Uterus (tissue), 2 donors: ENCODE measurements around the gene TRIO.

Experiments
- CTCF ChIP-seq, 4 experiments: fragments of 200-600 bp in 2 of 4; fragments of 450-650 bp in 2 of 4; sonication (generic) in 2 of 4; IDR thresholded peaks; one replicate each; pipeline ENCODE4 v1.5.1; 2016 to 2019; ENCODE audit warnings: antibody characterized with exemption in 4 of 4, mild to moderate bottlenecking in 2 of 4, moderate library complexity in 1 of 4
- POLR2A ChIP-seq, 2 donors: fragments of 450-650 bp; IDR thresholded peaks; one replicate each; pipeline ENCODE4 v1.6.1; 2016; ENCODE audit warnings: antibody characterized with exemption in 2 of 2, mild to moderate bottlenecking in 1 of 2, moderate library complexity in 1 of 2

- no peak for TF ChIP-seq CTCF (IDR thresholded peaks at IDR 0.05)
- no peak for TF ChIP-seq POLR2A (IDR thresholded peaks at IDR 0.05)
Measured at GRCh38 chr5:14532180-14532579, 389.0 kb downstream of the TRIO start.
